Neural progenitor cell (in vitro differentiated cells): ENCODE measurements around the gene HFM1.

ENCODE experiments used
- CTCF ChIP-seq: fragments of 200-600 bp; sonication (generic); IDR thresholded peaks from 2 replicates; pipeline ENCODE4 v1.5.1; 2017; ENCODE audit warnings: antibody characterized with exemption, mild to moderate bottlenecking
- EZH2 ChIP-seq: fragments of 200-600 bp; sonication (generic); IDR thresholded peaks from 2 replicates; pipeline ENCODE4 v1.6.1; 2017; ENCODE audit warnings: antibody characterized with exemption, mild to moderate bottlenecking, moderate library complexity
- EZH2phosphoT487 ChIP-seq: fragments of 200-600 bp; sonication (generic); IDR thresholded peaks from 2 replicates; pipeline ENCODE4 v1.6.1; 2017; ENCODE audit warnings: antibody characterized with exemption

GRCh38 chr1:91454136-91454535 lies 49.5 kb upstream of the HFM1 start:
- TF ChIP-seq CTCF (no peak), EZH2phosphoT487 (no peak), EZH2 (no peak)
